HG02943 (cell line): ENCODE results near the gene DAAM1.

Experiments used
- ATAC-seq: cut with Tn5 transposase; IDR thresholded peaks from one replicate; pipeline ENCODE4 v1.9.1; 2021; ENCODE audit warnings: mild to moderate bottlenecking, low read depth, moderate library complexity; ENCODE audit not compliant: unreplicated experiment

The DAAM1 gene

GRCh38 chr14:59406454-59407245 lies 218.2 kb downstream of the DAAM1 start:
- no peak for ATAC-seq

GRCh38 chr14:59407246-59408010 lies 219.0 kb downstream of the DAAM1 start:
- ATAC-seq, result no peak

DNA sequence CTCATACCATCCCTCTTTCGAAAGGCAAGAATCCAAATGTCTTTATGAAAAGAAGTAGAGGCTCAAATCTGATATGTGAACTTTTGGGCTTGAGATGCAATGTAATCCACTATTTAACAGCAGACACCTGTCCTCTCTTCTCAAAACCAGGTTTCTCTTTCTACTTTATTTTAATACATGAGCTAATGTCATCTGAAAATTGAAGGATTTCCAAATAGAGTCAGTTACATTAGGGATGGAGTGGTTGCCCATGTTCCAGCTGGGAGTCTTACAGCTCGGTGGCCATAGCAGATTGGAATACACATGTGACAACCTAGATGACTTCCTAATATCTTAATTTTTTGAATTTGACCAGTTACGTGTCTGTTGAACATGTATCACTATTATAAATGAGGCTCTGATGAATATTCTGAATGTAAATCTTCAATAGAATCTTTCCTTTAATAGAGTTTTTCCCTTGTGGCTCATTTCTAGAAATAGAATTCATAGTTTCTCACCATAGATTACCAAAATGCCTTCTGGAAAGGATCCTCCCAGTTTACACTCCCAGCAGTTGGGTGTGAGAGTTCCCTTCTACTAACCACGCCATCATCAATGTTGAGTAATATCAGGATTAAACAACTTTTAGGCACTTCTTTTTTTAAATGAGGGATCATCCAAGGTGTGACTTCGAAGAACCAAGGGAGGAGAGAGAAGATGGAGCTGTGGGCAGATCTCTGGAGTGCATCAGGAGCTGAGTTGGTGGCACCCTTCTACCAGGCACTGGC lies 227.6 kb downstream of the DAAM1 start:
- ATAC-seq, result no peak

DNA sequence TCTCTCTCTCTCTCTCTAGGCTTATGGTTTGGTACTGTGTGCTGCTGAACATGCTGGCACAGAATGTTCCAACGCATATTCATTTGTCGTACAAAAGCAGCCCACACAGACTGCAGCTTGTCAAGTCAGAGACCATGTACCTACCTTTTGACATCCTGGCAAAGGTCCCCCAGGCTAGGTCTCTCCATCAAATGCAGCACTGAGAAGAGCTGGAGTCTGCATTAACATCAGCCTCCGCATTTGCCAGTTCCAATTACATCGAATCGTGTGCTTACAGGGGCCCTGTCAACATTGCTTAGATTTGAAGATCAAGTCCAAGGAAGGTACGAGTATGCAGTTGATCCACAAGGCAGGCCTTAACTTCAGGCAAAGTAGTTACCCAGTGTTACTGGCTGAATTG lies 228.8 kb downstream of the DAAM1 start:
- ATAC-seq, result no peak

GRCh38 chr14:59419303-59419702 lies 230.8 kb downstream of the DAAM1 start:
- ATAC-seq, result no peak
